HepG2 (cell line): ENCODE measurements around the gene ODC1. TPM values are rescaled to one million over a fixed set of nuclear protein-coding genes. Genes with fewer than 3 reads are reported as not detected.

Experiments used
- CC2D1A ChIP-seq: sonication (generic); formaldehyde crosslinking; IDR thresholded peaks from 2 replicates; pipeline ENCODE4 v1.8.1; 2023; ENCODE audit warnings: mild to moderate bottlenecking, missing genetic modification reagents
- ELF1 ChIP-seq: sonication (generic); formaldehyde crosslinking; IDR thresholded peaks from 2 replicates; pipeline ENCODE4 v1.4.0; 2020; ENCODE audit warnings: missing genetic modification reagents
- EZH2 ChIP-seq: conservative IDR thresholded peaks from 2 replicates; pipeline ENCODE4 v1.6.1; 2012; ENCODE audit warnings: mild to moderate bottlenecking, low read depth, low read length, moderate library complexity
- FOXK2 ChIP-seq: fragments of 450-650 bp; IDR thresholded peaks from 2 replicates; pipeline ENCODE4 v1.6.1; 2016
- GLI4 ChIP-seq: sonication (generic); formaldehyde crosslinking; IDR thresholded peaks from 2 replicates; pipeline ENCODE4 v1.5.1; 2020; ENCODE audit warnings: missing genetic modification reagents, mild to moderate bottlenecking, moderate library complexity, borderline replicate concordance
- HDAC2 ChIP-seq: sonication (generic); formaldehyde crosslinking; IDR thresholded peaks from 2 replicates; pipeline ENCODE4 v1.4.0; 2020; ENCODE audit warnings: missing genetic modification reagents
- HNRNPH1 ChIP-seq: fragments of 200-400 bp; formaldehyde crosslinking; optimal IDR thresholded peaks from 2 replicates; pipeline ENCODE3; 2017; ENCODE audit warnings: mild to moderate bottlenecking, low read depth, low read length
- IRF2 ChIP-seq: IDR thresholded peaks from 2 replicates; pipeline ENCODE4 v1.6.1; 2018; ENCODE audit warnings: missing genetic modification reagents, missing compliant biosample characterization
- NCOA2 ChIP-seq: sonication (generic); formaldehyde crosslinking; IDR thresholded peaks from 2 replicates; pipeline ENCODE4 v1.8.0; 2022; ENCODE audit warnings: inconsistent platforms
- NCOR1 ChIP-seq: fragments of 200-600 bp; sonication (generic); IDR thresholded peaks from 2 replicates; pipeline ENCODE4 v1.7.0; 2017; ENCODE audit warnings: antibody characterized with exemption, low read length, borderline replicate concordance
- NR2C2 ChIP-seq: sonication (generic); formaldehyde crosslinking; IDR thresholded peaks from 2 replicates; pipeline ENCODE4 v1.4.0; 2020; ENCODE audit warnings: missing genetic modification reagents, mild to moderate bottlenecking, moderate library complexity, borderline replicate concordance
- PBX2 ChIP-seq: IDR thresholded peaks from 2 replicates; pipeline ENCODE4 v1.6.1; 2016; ENCODE audit warnings: control low read depth
- RFX5 ChIP-seq: IDR thresholded peaks from 2 replicates; pipeline ENCODE4 v1.6.1; 2011; ENCODE audit warnings: low read depth, low read length, improper control_type of control experiment
- RXRB ChIP-seq: IDR thresholded peaks from 2 replicates; pipeline ENCODE4 v1.6.1; 2016; ENCODE audit warnings: borderline replicate concordance, missing genetic modification reagents, missing compliant biosample characterization
- SOX6 ChIP-seq, 2 experiments: fragments of 450-650 bp in 1 of 2; sonication (generic) in 1 of 2; formaldehyde crosslinking in 1 of 2; IDR thresholded peaks; 2 replicates each; pipeline versions ENCODE4 v1.4.0 to v1.6.1; 2017 to 2020; ENCODE audit warnings: antibody characterized with exemption in 1 of 2, mild to moderate bottlenecking in 1 of 2, missing genetic modification reagents in 1 of 2
- SPEN ChIP-seq: sonication (generic); formaldehyde crosslinking; IDR thresholded peaks from 2 replicates; pipeline ENCODE4 v1.5.1; 2020; ENCODE audit warnings: low read depth, mild to moderate bottlenecking, missing genetic modification reagents
- ZFP1 ChIP-seq: IDR thresholded peaks from 2 replicates; pipeline ENCODE4 v1.6.1; 2016
- ZMAT3 ChIP-seq: sonication (generic); formaldehyde crosslinking; conservative IDR thresholded peaks from 2 replicates; pipeline ENCODE4 v1.7.0; 2021; ENCODE audit warnings: missing genetic modification reagents
- ZMYM3 ChIP-seq: sonication (generic); formaldehyde crosslinking; IDR thresholded peaks from 2 replicates; pipeline ENCODE4 v1.5.1; 2020; ENCODE audit warnings: mild to moderate bottlenecking, missing genetic modification reagents
- ZNF235 ChIP-seq: sonication (generic); formaldehyde crosslinking; IDR thresholded peaks from 2 replicates; pipeline ENCODE4 v1.8.1; 2023; ENCODE audit warnings: mild to moderate bottlenecking, missing genetic modification reagents, borderline replicate concordance
- ZNF264 ChIP-seq: sonication (generic); formaldehyde crosslinking; IDR thresholded peaks from 2 replicates; pipeline ENCODE4 v1.4.0; 2020; ENCODE audit warnings: missing genetic modification reagents
- ZNF430 ChIP-seq: sonication (generic); formaldehyde crosslinking; IDR thresholded peaks from 2 replicates; pipeline ENCODE4 v1.9.0; 2021; ENCODE audit warnings: mild to moderate bottlenecking, missing genetic modification reagents
- ZNF619 ChIP-seq: sonication (generic); formaldehyde crosslinking; IDR thresholded peaks from 2 replicates; pipeline ENCODE4 v1.4.0; 2020; ENCODE audit warnings: mild to moderate bottlenecking, missing genetic modification reagents
- ZNF792 ChIP-seq: IDR thresholded peaks from 2 replicates; pipeline ENCODE4 v1.6.1; 2016
- ZNF891 ChIP-seq: sonication (generic); formaldehyde crosslinking; IDR thresholded peaks from 2 replicates; pipeline ENCODE4 v1.5.0; 2020; ENCODE audit warnings: mild to moderate bottlenecking, missing genetic modification reagents
- ZSCAN21 ChIP-seq: sonication (generic); formaldehyde crosslinking; IDR thresholded peaks from 2 replicates; pipeline ENCODE4 v1.8.0; 2022; ENCODE audit warnings: mild to moderate bottlenecking, missing genetic modification reagents, moderate library complexity, borderline replicate concordance
- ZSCAN25 ChIP-seq: sonication (generic); formaldehyde crosslinking; IDR thresholded peaks from 2 replicates; pipeline ENCODE4 v1.8.0; 2022; ENCODE audit warnings: mild to moderate bottlenecking, missing genetic modification reagents
- polyA plus RNA-seq, 8 experiments: library from polyadenylated mRNA; depleted of rRNA in 3 of 8; stranded (reverse) in 7 of 8; unstranded in 1 of 8; fragments of >200 nt; fragmentation: Illumina TruSeq in 4 of 8; extraction: Trizol in 4 of 8; gene quantifications; 2 replicates each; pipeline versions ENCODE4 v1.2.1 to v1.2.3, GENCODE V29; 2011 to 2016; ENCODE audit warnings: low read depth in 4 of 8, missing spikeins in 1 of 8, mixed read lengths in 1 of 8; ENCODE audit not compliant: insufficient read depth in 1 of 8
- total RNA-seq, 5 experiments: library from RNA; depleted of rRNA; stranded (reverse); fragments of >200 nt; fragmentation: Illumina TruSeq; extraction: Trizol; gene quantifications; 2 replicates each; pipeline ENCODE4 v1.2.3, GENCODE V29; 2016; ENCODE audit warnings: low read depth in 1 of 5
- TF ChIP-seq, protein P1 (sequence below): sonication (generic); formaldehyde crosslinking; IDR thresholded peaks from 2 replicates; pipeline ENCODE4 v1.4.0; 2020; ENCODE audit warnings: missing genetic modification reagents
- TF ChIP-seq, protein P2 (sequence below): sonication (generic); formaldehyde crosslinking; IDR thresholded peaks from 2 replicates; pipeline ENCODE4 v1.5.1; 2020; ENCODE audit warnings: mild to moderate bottlenecking, moderate library complexity, missing genetic modification reagents

Gene ODC1
- total and polyA plus RNA-seq, 2 of the 13 experiments (the other 11 are each of a cell fraction or from before 2014, with no cell fraction given): 142 to 371 TPM

GRCh38 chr2:10481055-10481665, 33.0 kb upstream of the ODC1 start (continued):
- TF ChIP-seq, protein P1, sequence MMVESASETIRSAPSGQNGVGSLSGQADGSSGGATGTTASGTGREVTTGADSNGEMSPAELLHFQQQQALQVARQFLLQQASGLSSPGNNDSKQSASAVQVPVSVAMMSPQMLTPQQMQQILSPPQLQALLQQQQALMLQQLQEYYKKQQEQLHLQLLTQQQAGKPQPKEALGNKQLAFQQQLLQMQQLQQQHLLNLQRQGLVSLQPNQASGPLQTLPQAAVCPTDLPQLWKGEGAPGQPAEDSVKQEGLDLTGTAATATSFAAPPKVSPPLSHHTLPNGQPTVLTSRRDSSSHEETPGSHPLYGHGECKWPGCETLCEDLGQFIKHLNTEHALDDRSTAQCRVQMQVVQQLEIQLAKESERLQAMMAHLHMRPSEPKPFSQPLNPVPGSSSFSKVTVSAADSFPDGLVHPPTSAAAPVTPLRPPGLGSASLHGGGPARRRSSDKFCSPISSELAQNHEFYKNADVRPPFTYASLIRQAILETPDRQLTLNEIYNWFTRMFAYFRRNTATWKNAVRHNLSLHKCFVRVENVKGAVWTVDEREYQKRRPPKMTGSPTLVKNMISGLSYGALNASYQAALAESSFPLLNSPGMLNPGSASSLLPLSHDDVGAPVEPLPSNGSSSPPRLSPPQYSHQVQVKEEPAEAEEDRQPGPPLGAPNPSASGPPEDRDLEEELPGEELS (CRISPR knock-in tag): peak; percentile 77
- no peak for TF ChIP-seq ZNF235 (CRISPR knock-in tag)
- TF ChIP-seq ZNF792: peak; percentile 36; the same call in 1 of the 2 replicates
- TF ChIP-seq, protein P2, sequence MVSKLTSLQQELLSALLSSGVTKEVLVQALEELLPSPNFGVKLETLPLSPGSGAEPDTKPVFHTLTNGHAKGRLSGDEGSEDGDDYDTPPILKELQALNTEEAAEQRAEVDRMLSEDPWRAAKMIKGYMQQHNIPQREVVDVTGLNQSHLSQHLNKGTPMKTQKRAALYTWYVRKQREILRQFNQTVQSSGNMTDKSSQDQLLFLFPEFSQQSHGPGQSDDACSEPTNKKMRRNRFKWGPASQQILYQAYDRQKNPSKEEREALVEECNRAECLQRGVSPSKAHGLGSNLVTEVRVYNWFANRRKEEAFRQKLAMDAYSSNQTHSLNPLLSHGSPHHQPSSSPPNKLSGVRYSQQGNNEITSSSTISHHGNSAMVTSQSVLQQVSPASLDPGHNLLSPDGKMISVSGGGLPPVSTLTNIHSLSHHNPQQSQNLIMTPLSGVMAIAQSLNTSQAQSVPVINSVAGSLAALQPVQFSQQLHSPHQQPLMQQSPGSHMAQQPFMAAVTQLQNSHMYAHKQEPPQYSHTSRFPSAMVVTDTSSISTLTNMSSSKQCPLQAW (CRISPR knock-in tag): peak; percentile 99
- peak; percentile 42; the same call in 1 of the 2 replicates for TF ChIP-seq NCOA2 (CRISPR knock-in tag)
- peak; percentile 73 for TF ChIP-seq HDAC2 (CRISPR knock-in tag)
- no peak for TF ChIP-seq EZH2
- no peak for TF ChIP-seq HNRNPH1
- TF ChIP-seq ZNF891 (CRISPR knock-in tag): no peak
- TF ChIP-seq SOX6 (IDR thresholded peaks at IDR 0.05): no peak
- TF ChIP-seq SOX6 (CRISPR knock-in tag; IDR thresholded peaks at IDR 0.05): peak; percentile 87
- TF ChIP-seq CC2D1A: no peak
- peak; percentile 66 for TF ChIP-seq NR2C2
- no peak for TF ChIP-seq ZNF619
- peak; percentile 24 for TF ChIP-seq ZMYM3
- no peak for TF ChIP-seq ZSCAN25 (CRISPR knock-in tag)
- no peak for TF ChIP-seq ZFP1 (CRISPR knock-in tag)
- peak; percentile 70; the same call in 1 of the 2 replicates for TF ChIP-seq IRF2 (CRISPR knock-in tag)
- TF ChIP-seq ELF1 (CRISPR knock-in tag): peak; percentile 62
- TF ChIP-seq ZNF264 (CRISPR knock-in tag): no peak
- 0 out of 2 replicates have a peak, but pooled peaks have one; percentile 45 for TF ChIP-seq ZNF430 (CRISPR knock-in tag)
- TF ChIP-seq RFX5: no peak
- peak; percentile 88 for TF ChIP-seq RXRB
- TF ChIP-seq ZSCAN21 (CRISPR knock-in tag): 0 out of 2 replicates have a peak, but pooled peaks have one; percentile 55
- peak; percentile 76 for TF ChIP-seq PBX2 (CRISPR knock-in tag)
- no peak for TF ChIP-seq ZMAT3 (CRISPR knock-in tag)
- TF ChIP-seq GLI4: no peak
- 0 out of 2 replicates have a peak, but pooled peaks have one; percentile 7 for TF ChIP-seq NCOR1
- TF ChIP-seq FOXK2: no peak
- TF ChIP-seq SPEN (CRISPR knock-in tag): peak; percentile 67; the same call in 1 of the 2 replicates
